K562 (cell line): ENCODE data around the gene CATSPER4.

Experiments
- POLR3A ChIP-seq: IDR thresholded peaks from 2 replicates; pipeline ENCODE4 v1.6.1; 2011; ENCODE audit warnings: borderline replicate concordance, mild to moderate bottlenecking, moderate library complexity; ENCODE audit not compliant: insufficient read length, insufficient read depth; ENCODE audit errors: extremely low read depth
- RFX5 ChIP-seq: IDR thresholded peaks from 2 replicates; pipeline ENCODE4 v1.6.1; 2011; ENCODE audit warnings: low read depth, mild to moderate bottlenecking, improper control_type of control experiment, low read length
- ZNF644 ChIP-seq: fragments of 200-800 bp; sonication (Bioruptor generic); IDR thresholded peaks from 2 replicates; pipeline ENCODE4 v1.6.1; 2016; ENCODE audit warnings: low read depth, missing genetic modification characterization, missing compliant biosample characterization

DNA sequence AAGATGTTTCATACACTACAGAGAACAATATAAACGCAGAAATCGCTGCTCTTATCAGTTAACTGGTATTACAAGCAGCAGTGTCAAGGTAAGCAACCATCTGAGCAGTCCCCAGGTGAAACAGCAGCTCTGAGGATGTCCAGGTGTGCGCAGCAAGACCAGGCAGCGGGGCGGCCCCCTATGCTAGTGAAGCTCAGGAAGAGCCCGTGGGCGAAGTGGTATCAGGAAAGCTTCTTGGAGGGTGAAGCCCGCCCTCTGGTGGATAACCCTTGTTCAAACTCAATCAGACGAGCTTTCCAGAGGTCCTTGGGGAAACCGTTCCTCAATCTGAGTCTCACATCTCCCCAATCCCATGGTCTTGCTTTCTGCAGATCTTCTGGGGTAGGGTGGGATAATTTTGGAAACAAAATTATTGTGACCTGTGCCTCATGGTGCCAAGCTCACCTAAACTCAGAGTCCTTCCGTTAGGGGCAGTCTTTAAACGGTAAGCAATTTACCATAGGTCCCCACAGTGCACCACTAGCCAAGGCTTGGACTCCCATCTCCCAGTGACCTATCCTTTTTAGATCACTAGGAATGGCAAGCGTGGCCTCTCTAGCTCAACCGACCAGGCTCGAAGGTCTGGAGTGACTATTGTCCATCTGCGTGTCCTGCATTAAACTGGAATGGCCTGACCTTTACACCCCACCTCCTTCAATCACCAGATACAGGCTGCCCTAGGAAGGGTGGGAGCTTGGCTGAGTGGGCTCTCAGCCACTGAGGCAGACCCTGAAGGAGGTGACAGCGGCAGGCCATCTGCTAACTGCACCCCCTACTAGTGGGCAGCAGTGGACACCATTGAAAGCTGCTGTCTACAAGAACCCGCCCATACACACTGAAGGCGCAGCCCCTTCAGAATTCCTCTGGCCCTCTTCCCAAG lies 45.1 kb upstream of the CATSPER4 start:
- TF ChIP-seq RFX5, result no peak
- no peak for TF ChIP-seq ZNF644 (tag)
- TF ChIP-seq POLR3A, result no peak
